Measurements from ENCODE around the gene MEGF11.

Gene MEGF11

DNA sequence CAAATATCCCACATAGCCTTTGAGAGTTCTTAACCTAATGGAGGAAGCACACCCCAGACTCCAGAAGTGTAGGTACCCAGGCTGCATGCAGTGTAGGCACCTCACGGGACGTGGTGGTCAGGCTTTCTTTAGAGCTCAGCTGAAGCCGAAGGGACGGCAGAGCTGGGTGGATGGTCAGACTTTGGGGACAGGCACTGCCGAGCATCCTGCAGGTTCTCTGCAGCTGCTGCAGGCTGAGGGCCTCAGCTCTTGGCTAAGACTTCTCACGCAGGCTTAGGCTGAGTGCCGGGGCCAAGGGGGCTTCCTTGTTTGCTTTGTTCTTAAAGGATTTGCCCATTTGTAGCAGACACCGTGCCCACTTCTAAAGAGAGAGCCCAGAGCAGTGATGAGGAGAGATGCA, 207.2 kb downstream of the MEGF11 start:
- no peak for DNase-seq

DNA sequence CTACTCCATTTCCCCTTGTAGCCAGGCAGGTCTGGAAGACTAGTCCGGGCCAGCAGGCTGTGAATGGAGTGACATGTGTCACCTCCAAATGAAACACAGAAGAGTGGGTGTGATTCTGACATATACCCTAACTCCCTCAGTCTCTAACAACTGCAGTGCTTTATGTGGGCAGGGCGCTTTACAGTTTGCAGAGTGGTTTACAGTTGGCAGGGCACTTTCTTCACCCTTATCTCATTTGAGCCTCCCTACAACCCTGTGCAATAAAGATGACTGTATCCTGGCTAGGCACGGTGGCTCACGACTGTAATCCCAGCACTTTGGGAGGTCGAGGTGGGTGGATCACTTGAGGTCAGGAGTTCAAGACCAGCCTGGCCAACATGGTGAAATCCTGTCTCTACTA, 208.0 kb downstream of the MEGF11 start:
- no peak for DNase-seq

DNA sequence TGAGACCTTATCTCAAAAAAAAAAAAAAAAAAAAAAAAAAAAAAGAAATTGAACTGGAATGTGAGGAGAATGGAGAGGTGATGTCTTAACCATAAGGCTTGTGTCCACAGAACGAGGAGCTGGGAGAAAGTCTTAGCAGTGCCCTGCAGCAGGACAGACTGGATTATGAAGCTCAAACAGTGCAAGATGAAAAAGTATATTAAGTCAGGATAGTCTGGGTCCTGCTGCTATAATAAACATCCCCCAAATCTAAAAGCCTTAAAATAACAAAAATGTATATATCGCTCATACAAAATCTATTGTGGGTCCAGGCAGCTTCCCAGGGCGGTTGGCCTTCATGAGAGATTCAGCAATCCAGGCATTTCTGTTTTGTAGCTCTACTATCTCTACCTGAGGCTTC, 208.7 kb downstream of the MEGF11 start:
- DNase-seq = no peak

DNA sequence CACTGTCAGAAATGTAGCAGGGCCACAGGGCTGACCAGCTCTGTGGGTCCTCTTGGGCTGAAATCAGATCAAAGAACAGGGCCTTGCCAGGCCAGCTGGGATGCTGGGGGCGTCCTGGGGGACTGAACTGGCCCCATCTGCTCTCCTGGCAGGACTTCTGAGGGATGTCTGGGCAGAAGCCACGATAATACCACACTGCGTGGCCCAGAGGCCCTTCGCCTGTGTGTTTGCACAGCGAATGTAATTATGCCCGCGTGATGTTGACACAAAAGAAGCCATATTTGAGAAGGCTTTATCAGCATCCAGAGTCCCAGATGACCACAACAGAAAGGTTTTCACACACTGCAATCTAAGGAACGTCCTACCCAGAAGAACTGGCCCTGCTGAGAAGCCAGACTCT, 210.3 kb downstream of the MEGF11 start:
- peak; percentile 49 for DNase-seq

DNA sequence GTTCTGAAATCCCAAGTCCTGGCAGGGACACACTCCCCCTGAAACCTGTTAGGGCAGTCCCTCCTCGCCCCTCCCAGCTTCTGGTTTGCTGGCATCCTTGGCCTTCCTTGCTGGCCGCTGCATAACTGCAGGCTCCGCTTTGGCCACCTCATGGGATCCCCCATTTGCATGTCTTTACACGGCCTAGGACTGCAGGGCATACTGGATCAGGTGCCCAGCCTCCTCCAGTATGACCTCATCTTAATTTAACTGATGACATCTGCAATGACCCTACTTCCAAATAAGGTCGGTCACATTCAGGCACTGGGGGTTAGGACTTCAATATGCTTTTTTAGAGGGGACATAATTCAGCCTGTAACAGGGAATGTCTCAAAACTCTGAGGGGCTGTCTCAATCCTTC, 210.9 kb downstream of the MEGF11 start:
- DNase-seq = no peak

DNA sequence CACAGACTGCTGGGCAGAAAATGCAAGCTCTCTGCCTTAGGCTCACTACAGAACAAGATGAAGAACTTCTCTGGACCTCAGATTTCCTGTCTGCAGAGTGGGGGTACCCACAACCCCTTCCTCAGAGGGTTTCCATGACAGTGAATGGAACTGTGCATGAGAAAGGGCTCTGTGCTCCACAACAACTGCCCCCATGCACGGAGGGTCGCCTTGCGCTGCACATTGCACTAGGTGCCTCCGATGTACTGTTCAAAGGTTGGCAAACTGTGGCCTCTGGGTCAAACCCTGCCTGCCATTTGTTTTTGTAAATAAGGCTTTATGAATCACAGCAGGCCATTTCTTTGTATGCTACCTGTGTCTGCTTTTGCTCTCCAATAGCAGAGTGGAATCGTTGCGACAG, 212.3 kb downstream of the MEGF11 start:
- no peak for DNase-seq

DNA sequence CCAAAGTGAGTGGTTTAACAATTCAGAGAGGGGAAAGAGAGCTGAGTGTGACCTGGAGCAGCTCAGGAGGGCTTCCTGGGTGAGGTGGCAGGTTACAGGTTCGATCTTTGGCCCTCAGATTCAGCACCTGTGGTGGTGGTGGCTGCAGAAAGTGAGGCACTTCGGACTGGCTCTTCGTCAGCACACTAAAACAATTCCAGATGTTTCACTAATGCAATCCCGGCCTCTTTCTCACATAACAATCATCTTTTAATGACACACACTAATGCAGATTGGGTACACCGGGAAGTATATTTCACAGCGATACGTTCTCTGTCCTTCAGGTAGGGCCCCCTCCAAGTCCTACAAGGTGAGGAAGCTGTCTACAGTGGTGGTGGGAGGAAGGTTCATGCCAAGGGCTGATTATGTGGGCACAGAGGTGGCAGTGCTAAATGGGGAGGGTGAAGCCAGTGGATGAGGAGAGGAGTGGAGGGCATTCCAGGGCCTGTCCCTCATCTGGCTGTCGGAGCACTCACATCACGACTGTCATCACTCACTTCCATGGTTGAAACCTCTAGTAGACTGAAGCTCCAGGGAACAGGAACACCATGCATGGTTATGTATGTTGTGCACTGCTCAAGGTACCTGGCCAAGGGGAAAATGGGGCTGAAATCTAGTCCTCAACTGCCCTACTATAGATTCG, 213.2 kb downstream of the MEGF11 start:
- no peak for DNase-seq

DNA sequence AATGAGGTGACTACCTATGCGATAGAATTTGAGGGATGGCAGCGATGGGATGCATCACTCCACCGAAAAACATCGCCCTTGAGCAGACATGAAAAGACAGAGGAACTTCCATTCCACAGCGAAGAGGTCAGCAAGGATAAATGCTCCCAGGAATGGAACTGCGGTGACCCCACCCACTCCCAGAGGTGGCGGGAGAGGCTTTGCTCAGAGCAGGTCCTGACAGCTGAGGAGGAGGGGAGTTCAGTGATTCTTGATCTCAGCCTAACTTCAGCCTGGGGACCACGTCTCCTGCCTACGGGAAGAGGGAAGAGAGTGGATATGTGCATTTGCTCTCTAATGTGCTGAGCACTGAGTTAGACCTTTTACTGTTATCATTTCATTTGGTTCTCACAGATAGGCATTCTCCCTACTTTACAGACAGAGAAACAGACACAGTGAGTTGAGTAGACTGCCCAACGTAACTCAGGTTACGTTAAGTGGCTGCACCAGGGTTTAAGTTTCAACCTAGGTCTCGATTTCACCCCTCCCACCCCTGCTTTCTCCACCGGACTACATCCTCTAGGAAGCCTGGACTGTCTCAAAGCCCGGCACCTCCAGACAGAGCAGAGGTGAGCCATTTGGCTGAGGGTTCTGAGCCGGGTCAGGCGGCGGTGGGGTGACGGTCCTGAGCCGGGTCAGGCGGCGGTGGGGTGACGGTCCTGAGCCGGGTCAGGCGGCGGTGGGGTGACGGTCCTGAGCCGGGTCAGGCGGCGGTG, 214.3 kb downstream of the MEGF11 start:
- DNase-seq = no peak

DNA sequence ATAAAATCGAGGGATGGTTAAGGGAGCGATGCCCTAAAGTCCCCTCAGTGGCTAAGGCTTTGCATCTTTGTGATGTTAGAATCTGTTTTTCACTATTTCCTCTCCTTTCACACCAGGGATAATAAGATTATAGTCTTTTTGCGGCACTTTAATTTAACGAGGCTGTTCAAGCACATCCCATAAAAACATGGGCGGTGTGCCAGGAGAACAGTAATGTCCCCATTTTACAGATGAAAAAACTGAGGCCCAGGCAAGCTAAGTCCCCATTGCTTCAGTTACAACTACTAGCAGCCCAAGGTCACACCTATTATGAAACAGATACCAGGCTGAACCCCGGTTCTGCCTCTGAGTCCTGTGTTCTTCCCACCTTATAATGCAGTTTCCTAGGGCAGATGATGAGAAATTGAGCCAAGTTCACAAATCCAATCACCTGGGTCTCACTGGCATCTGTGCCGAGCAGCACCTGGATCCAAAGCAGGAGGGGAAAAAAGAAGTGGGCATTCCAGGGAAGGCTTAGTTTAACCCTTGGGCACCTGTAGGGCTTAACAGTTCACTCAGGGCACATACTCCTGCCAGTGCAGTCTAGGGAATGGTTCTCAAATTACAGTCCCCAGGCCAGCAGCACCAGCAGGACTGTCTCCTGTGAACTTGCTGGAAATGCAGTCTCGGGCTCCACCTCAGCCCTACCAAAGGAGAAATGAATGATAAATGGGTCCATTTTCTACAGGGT, 215.0 kb downstream of the MEGF11 start:
- DNase-seq = no peak

DNA sequence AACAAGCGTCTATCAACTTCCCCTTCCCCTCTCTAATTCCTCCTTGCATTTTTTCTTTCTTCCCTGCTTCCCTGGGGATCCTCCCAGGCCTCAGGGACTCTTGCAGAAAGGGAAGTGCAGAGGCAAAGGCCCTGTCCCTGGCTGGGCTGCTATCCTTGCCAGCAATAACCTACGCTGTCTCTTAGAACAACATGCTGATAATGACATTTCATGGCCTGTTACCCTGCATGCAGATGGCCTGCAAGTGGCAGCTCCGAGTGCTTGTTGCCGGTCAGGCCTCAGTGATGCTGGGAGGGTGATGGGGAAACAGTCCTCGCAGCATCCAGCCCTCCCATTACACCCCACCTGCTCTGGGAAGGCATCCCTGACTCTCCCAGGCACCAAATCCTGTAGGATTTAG, 216.7 kb downstream of the MEGF11 start:
- DNase-seq = no peak

DNA sequence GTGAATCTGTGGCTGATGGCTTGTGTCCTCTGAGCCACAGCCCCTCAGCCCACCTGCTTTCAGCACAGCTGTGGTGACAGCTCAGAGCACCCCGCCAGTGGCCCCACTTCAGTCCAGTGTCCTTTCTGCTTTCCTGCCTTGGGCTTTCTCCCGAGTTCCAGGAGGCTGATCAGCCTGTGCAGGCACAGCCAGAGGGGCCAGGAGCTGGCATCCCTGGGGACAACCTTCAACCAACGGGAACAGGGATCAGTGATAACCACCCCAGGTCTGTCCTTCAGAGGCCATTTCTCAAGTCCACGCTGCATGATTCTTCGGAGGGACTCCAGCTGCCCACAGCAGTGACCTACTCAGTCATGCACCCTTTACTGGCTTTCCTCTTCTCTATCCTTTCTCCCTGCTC, 217.6 kb downstream of the MEGF11 start:
- no peak for DNase-seq

DNA sequence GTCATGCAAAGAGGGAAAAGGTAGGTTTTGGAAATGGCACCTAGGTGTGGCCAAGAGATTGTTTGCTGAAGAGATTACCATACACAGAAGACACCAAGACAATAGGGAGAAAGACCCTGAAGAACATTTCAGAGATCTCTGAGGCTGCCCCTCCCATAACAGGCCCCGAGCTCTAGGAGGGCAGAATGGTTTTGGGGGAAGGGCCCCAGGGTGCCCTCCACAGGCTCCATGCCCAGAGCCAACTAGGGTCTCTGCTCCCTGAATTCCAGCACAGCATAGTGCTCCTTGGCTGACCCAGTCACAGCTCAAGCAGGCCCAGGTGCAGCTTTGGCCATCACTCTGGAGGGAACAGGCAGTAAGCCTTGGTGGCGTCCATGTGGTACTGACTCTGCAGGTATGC, 220.4 kb downstream of the MEGF11 start:
- DNase-seq = no peak

DNA sequence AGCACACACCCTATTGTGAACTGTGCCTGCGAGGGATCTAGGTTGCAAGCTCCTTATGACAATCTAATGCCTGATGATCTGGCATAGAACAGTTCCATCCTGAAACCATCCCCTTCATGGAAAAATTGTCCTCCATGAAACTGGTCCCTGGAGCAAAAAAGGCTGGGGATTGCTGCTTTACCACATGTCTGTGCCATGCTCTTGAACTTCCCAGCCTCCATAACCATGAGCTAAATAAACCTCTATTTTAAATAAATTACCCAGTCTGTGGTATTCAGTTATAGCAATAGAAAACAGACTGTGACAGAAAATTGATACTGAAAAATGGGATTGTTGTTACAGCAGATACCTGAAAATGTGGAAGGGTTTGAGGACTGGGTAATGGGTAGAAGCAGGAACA, 221.5 kb downstream of the MEGF11 start:
- DNase-seq = no peak

DNA sequence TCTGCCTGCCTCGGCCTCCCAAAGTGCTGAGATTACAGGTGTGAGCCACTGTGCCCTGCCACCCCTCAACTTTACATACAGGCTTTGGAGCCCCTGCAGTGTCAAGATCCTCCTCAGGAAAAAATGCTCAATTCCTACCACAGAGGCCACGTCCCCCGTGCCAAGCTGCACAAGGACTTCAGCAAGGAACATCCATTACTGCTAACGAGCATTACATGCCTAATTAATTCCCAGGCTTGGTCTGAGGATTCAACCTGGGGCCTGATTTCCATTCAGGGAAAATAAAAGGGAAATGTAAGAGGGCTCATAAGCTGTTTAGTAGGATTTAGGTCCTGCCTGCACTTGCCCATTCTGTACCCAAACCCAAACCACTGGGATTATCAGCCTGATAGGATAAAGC, 222.9 kb downstream of the MEGF11 start:
- no peak for DNase-seq

DNA sequence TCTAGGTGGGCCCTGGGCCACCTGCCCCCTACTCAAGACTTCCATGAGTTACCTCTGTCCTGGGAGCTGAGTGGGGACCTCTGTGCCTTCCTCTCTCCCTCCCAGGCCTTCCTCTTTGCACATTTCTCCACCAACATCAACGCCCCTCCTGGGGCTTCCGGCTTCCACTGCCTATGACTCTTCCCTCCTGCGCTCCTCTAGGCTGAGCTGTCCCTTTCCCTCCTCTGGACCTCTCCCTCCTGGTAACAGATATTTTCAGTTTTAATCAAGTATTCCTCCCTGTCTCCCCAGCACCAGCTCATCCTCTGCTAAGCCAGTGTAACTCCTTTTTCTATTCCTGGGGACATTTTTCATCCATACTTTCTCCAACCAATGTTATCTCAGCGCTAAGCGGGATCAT, 223.9 kb downstream of the MEGF11 start:
- DNase-seq = no peak

DNA sequence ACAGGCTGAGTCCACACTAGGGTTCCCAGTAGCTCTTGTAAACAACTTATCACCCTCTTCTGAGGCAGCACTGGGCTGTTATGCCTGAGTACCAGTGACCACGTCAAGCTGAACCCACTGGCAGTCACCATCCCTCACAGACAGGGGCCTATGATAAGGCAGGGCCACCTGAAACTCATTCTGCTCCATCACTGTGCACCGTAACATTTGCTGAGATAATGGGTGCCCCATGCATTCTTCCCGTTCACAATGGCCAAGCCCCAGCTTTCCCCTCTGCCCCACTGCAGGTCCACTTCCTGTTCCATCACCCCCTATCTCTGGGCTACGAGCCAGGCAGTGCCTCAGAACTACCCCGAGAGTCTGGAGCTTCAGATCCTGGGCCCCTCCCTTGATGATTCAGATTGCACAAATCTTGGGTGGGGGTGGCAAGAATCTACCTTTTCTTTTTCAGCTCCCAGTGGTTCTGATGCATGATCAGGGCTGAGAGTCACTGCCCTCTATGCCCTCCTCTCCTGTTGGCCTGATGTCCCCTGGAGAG, 226.2 kb downstream of the MEGF11 start:
- no peak for DNase-seq

DNA sequence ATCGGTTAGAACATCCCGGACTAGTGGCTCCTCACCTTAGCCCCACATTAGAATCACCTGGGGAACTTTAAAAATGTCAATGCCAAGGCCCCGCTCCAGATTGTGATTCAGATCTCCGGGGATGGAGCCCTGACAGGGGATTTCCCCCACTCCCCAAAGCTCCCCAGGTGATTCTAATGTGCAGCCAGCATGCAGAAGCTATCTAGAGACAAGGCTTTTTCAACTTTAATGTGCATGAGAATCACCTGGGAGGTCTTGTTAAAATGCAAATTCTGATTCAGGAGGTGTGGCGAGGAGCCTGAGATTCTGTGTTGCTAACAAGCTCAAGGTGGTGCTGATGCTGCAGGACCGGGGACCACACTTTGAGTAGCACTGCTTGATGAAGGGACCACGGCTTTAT, 227.6 kb downstream of the MEGF11 start:
- DNase-seq = no peak

DNA sequence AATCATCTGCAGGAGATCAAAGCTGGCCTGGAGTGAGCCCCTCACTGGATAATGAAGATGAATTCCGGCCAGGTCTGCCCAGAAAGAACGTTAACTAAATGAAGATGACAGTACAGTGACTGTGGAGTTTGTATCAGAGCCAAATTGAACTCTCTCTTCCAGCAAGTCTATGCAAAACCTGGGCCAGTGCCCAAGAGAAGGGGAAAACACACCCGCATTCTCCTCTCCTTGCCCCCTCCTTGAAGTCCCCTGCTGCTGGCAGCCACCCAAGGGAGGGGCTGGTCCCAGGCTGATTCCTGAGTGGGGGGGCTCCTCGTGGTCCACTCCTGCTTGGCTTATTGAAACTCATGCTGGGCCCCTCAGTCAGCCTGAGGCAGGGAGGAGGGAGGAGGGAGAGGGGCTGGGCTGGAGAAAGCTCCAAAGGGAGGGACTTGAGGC, 228.5 kb downstream of the MEGF11 start:
- peak; percentile 65 for DNase-seq

DNA sequence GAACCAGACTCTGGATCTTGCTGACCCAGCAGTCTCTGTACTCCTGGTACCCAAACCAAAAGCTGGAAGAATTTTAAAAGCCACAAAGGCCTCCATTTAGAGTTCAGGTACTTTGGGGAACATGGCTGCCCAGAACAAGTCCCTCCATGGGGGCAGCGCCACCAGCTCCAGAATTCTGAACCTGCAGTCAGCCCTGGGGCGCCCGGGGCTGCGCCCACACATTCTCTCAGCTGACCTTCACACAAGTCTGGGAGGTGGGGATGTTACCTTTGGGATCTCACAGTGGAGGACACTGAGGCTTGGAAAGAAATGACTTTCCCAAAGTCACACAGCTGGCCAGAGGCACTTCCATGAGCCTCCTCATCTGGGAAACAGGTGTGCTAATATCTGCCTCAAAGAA, 229.4 kb downstream of the MEGF11 start:
- DNase-seq = no peak

DNA sequence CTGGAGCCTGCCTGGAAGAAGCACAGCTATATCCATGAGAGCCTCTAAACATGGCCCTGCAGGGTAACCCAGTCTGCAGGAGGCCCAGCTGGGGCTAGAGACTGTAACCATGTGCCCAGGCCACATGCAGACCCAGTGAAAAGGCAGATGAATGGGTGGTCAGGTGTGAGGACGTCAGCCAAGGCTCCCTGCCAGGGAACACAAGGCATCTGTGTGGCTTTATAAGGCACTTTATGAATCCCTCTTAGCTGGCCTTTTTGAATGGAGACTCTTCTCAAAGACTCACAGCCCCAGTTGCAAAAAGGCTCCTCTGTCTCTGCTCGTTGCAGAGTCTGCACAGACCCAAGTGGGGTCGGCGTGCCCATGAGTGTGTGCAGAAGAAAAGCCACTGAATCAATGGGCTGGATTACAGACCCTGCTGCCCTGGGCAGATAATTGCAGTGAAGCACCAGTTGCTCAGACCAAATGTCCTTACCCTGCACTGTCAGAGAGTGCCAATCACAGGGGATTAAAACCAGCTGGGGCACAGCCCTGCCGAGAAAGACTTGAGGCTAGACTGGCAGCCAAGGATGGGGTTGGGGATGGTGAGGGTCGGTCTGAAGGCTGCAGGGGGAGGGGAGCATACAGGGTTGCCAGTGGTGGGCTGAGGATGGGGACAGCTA, 230.1 kb downstream of the MEGF11 start:
- peak; percentile 81 for DNase-seq

DNA sequence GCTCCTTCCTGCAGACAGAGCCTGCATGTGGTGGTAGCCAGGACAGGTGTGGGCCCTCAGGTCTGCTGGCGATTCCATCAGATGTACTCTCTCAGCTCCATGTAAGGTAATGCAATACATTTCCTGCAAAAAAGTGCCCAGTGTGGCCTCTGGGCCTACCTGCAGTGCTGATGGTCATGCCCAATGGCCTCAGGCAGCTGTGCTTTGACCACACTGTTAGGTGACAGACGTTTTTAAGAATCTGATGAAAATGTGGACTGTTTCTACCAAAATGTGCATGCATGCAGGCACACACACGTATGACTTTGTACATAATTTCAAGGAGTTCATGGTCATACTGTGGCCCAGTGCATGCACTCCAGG, 231.4 kb downstream of the MEGF11 start:
- no peak for DNase-seq

DNA sequence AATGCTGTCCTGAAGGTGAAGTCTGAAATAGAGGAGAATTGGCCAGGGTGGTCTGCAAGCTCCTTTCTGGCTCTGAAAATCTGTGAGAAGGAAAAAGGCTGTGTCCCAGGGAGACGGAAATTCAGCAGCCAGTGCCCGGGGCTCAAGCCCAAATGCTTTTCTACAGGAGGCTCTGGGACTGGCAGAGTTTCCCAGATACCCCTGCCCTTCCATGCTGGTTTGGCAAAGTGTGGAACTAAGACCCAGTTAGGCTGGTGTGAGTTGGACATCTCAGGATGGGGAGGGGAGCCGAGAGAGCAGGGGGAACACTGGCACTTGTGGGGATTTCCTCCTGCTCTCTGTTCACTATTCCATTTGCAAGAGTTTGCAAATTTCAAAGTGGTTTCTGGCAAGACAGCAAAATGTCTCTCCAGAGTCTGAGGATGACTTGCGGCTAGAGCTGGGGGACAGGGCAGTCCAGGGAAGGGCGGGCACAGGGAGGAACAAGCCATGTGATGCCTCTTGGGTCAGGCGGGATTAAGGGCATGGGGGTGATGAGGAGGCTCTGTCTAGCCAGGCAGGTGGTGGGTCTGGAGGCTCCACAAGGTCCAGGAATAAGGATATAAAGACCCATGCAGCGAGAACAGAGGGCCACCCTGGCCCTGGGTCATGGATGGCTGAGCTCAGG, 231.9 kb downstream of the MEGF11 start:
- no peak for DNase-seq
